T-cell (primary cell): ENCODE results near the gene SKA1. TPM values are rescaled to one million over a fixed set of nuclear protein-coding genes. Genes with fewer than 3 reads are reported as not detected.
"Not testable (repeated sequence)": the region's sequence is repeated elsewhere in the genome, so short reads cannot be mapped to it uniquely, and the experiment has no call there.

Source experiments
- ATAC-seq, 4 experiments: fragments of 200-7000 bp in 3 of 4; fragments of 150-1000 bp in 1 of 4; cut with Tn5 transposase; replicated peaks in 1 of 4; 1 replicate in 3 of 4; 2 replicates in 1 of 4; pipeline ENCODE4 v1.10.0; 2021; ENCODE audit warnings: moderate library complexity in 3 of 4, mild to moderate bottlenecking in 2 of 4, moderate number of reproducible peaks in 1 of 4
- CTCF ChIA-PET, 2 donors: fragments of 300-600 bp; sonication (Branson Sonifier 250); formaldehyde crosslinking; loops; one replicate each; lab custom pipeline; 2022; ENCODE audit warnings: antibody characterized with exemption in 2 of 2; lab: Charles Lee
- POLR2A ChIA-PET, 2 donors: fragments of 300-600 bp; sonication (Branson Sonifier 250); formaldehyde crosslinking; loops; one replicate each; lab custom pipeline; 2022; ENCODE audit warnings: antibody characterized with exemption in 2 of 2; lab: Charles Lee
- DNase-seq, 35 experiments: peaks; one replicate each; pipeline versions ENCODE4 v3.0.0 to v3.0.0-alpha.2; 2013 to 2023
- H3K27ac ChIP-seq: one replicate; pipeline ENCODE4 v1.5.1; 2013; ENCODE audit warnings: low read length
- H3K27me3 ChIP-seq, 2 experiments: replicated peaks in 1 of 2; 1 replicate in 1 of 2; 2 replicates in 1 of 2; pipeline versions ENCODE4 v1.6.1 to v1.7.0; 2013; ENCODE audit warnings: low read length in 1 of 2, mixed read lengths in 1 of 2; ENCODE audit not compliant: control insufficient read depth in 2 of 2, insufficient read depth in 2 of 2; ENCODE audit errors: extremely low read depth in 1 of 2
- H3K36me3 ChIP-seq, 2 donors: 1 replicate in 1 of 2; 2 replicates in 1 of 2; pipeline versions ENCODE4 v1.6.1 to v1.7.0; 2013; ENCODE audit warnings: low read length in 1 of 2; ENCODE audit not compliant: control insufficient read depth in 2 of 2, insufficient read depth in 1 of 2; ENCODE audit errors: extremely low read depth in 1 of 2
- H3K4me1 ChIP-seq, 2 experiments: 1 replicate in 1 of 2; 2 replicates in 1 of 2; pipeline versions ENCODE4 v1.6.1 to v1.7.0; 2013; ENCODE audit warnings: low read length in 2 of 2, mixed read lengths in 1 of 2; ENCODE audit not compliant: insufficient read depth in 2 of 2, control insufficient read depth in 1 of 2; ENCODE audit errors: extremely low read depth in 1 of 2
- H3K4me3 ChIP-seq, 2 donors: 1 replicate in 1 of 2; 2 replicates in 1 of 2; pipeline versions ENCODE4 v1.5.1 to v1.7.0; 2013; ENCODE audit warnings: mild to moderate bottlenecking in 2 of 2, low read length in 1 of 2, moderate library complexity in 1 of 2; ENCODE audit not compliant: control insufficient read depth in 1 of 2; ENCODE audit errors: extremely low read depth in 1 of 2
- H3K9me3 ChIP-seq: 2 replicates; pipeline ENCODE4 v1.7.0; 2013
- H3K27ac Mint-ChIP-seq, 2 donors: one replicate each; pipeline ENCODE4 v1.8.0; 2020 to 2021; ENCODE audit warnings: mild to moderate bottlenecking in 2 of 2, mixed read lengths in 2 of 2
- H3K27me3 Mint-ChIP-seq, 2 donors: one replicate each; pipeline ENCODE4 v1.8.0; 2021 to 2022; ENCODE audit warnings: mixed read lengths in 2 of 2
- H3K36me3 Mint-ChIP-seq: one replicate; pipeline ENCODE4 v1.8.0; 2021; ENCODE audit warnings: mixed read lengths
- H3K4me1 Mint-ChIP-seq, 3 donors: one replicate each; pipeline ENCODE4 v1.8.0; 2020 to 2022; ENCODE audit warnings: mixed read lengths in 3 of 3, mild to moderate bottlenecking in 1 of 3
- H3K4me3 Mint-ChIP-seq, 3 donors: one replicate each; pipeline ENCODE4 v1.8.0; 2020 to 2022; ENCODE audit warnings: mild to moderate bottlenecking in 3 of 3, mixed read lengths in 3 of 3, moderate library complexity in 3 of 3
- H3K9me3 Mint-ChIP-seq, 3 donors: one replicate each; pipeline ENCODE4 v1.8.0; 2020 to 2022; ENCODE audit warnings: mixed read lengths in 3 of 3
- WGBS: methylation state at CpG from one replicate; pipeline ENCODE4 v1.1.5; 2013; ENCODE audit warnings: missing lambda C conversion rate; ENCODE audit not compliant: insufficient coverage; 5-methylcytosine and 5-hydroxymethylcytosine counted together
- total RNA-seq, 35 experiments: library from RNA in 6 of 35; stranded (reverse) in 6 of 35; fragments of 120-200 nt in 1 of 35; gene quantifications; one replicate each; pipeline versions ENCODE4 v1.2.1 to v1.2.4 and lab custom pipeline; 2013 to 2026

SKA1 gene
- total RNA-seq, 5 donors from 2014 or later (not counting 1 experiment from before 2014, with no cell fraction given), result 0.39 to 1.5 (median 0.70) TPM

DNA sequence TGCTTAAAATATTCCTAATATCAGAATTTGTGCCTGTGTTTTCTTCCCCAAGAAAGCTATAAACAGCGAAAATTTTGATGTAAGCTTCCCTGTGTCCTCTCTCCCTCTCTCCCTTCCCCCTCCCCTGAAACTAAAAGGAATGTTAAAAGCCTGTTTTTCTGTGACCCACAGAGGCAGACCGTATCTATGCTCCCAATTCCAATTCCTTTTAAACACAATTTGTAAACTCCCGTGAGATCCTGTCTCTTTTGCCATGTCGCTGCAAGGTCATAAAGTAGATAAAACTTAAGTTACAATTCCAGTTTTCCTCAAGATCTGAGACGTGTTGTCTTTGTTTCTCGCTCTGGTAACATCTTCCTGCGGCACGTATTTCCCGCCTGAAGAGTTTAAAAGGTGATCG is 23.3 kb downstream of the SKA1 start:
- peaks cover 12 to 30% of the 10 kb centered on the region in 2 experiments for H3K27me3 ChIP-seq
- no peak for DNase-seq
- POLR2A ChIA-PET, result no interaction called here
- CTCF ChIA-PET, result no interaction called here
- WGBS, result 56% methylated on average over 4 of the region's 10 CpGs
- Mint-ChIP-seq H3K4me1 (peaks cover 3 to 11% (median 6%) of the 10 kb centered on the region in 3 donors), H3K27me3 (peaks cover 37 to 40% of the 10 kb centered on the region in 2 donors), H3K27ac (no peak overlapping the region), H3K9me3 (no peaks in the 10 kb centered on the region), H3K36me3 (no peaks in the 10 kb centered on the region), H3K4me3 (no peak overlapping the region)
- H3K4me3 ChIP-seq, result no peak overlapping the region
- no peak for ATAC-seq
- no peaks in the 10 kb centered on the region for H3K36me3 ChIP-seq
- no peaks in the 10 kb centered on the region for H3K9me3 ChIP-seq
- H3K4me1 ChIP-seq, result no peaks in the 10 kb centered on the region
- H3K27ac ChIP-seq, result no peak overlapping the region

DNA sequence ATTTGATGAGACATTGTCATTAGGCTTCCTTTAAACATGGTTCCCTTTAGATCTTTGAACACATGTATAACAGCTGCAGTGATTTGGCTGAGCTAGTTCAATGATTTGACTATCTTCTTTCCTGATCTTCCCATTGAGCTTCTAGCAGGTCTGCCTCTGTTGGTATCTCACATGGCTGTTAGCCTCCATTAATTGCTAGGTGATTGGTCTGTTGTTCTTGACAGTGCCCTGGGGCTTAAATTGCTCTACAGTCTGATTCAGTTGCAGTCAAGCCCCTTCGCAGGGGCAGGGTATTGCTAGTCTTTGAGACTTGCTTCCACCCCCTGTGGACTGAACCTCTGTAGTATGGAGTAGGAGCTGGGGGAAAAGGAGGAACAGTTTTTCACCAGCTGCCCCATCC is 24.1 kb downstream of the SKA1 start:
- Histone ChIP-seq H3K4me3 (no peak overlapping the region), H3K4me1 (no peaks in the 10 kb centered on the region), H3K27ac (no peak overlapping the region), H3K36me3 (no peaks in the 10 kb centered on the region), H3K9me3 (no peaks in the 10 kb centered on the region), H3K27me3 (peaks cover 16 to 39% of the 10 kb centered on the region in 2 experiments)
- no peaks in the 10 kb centered on the region for H3K9me3 Mint-ChIP-seq
- peaks cover 3 to 11% (median 6%) of the 10 kb centered on the region in 3 donors for H3K4me1 Mint-ChIP-seq
- ChIA-PET POLR2A (no interaction called here), CTCF (no interaction called here)
- H3K4me3 Mint-ChIP-seq, result no peak overlapping the region
- 100% methylated on average over 1 of the region's 1 CpG for WGBS
- H3K27ac Mint-ChIP-seq, result no peak overlapping the region
- DNase-seq, result no peak
- H3K27me3 Mint-ChIP-seq, result peaks cover 42 to 48% of the 10 kb centered on the region in 2 donors
- no peaks in the 10 kb centered on the region for H3K36me3 Mint-ChIP-seq
- ATAC-seq, result no peak

DNA sequence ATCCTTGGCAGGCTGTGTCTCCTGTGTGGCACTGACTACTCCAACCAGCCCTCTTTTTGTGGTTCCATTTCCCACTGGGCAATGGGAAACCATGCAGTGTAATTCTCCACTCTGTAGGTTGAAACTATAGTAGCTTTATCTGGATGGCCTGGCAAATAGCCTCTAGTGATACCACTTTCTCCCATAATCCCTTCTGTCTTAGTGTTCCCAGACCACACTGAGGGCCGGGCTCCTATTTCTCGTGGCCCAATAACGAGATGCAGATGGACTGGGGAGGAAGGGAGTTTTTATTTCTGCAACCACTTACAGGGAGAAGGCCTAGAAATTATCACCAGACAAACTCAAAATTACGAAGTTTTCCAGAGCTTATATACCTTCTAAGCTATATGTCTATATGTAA is 24.7 kb downstream of the SKA1 start:
- Histone ChIP-seq H3K36me3 (no peaks in the 10 kb centered on the region), H3K4me3 (no peak overlapping the region), H3K27ac (no peak overlapping the region), H3K9me3 (no peaks in the 10 kb centered on the region), H3K4me1 (no peaks in the 10 kb centered on the region), H3K27me3 (peaks cover 16 to 42% of the 10 kb centered on the region in 2 experiments)
- ChIA-PET POLR2A (no interaction called here), CTCF (interaction anchor here in 1 of 2 donors (0.7 kb wide), 1 partner anchor 2000 kb away, joined by 3 read pairs; no protein-coding TSS in a partner anchor)
- Mint-ChIP-seq H3K36me3 (no peaks in the 10 kb centered on the region), H3K4me1 (peaks cover 3 to 11% (median 6%) of the 10 kb centered on the region in 3 donors), H3K4me3 (no peak overlapping the region), H3K9me3 (no peaks in the 10 kb centered on the region), H3K27ac (no peak overlapping the region), H3K27me3 (peaks cover 49 to 55% of the 10 kb centered on the region in 2 donors)
- WGBS, result no CpG with 5 or more reads among the region's 4 CpGs
- DNase-seq (no peak), ATAC-seq (no peak)

DNA sequence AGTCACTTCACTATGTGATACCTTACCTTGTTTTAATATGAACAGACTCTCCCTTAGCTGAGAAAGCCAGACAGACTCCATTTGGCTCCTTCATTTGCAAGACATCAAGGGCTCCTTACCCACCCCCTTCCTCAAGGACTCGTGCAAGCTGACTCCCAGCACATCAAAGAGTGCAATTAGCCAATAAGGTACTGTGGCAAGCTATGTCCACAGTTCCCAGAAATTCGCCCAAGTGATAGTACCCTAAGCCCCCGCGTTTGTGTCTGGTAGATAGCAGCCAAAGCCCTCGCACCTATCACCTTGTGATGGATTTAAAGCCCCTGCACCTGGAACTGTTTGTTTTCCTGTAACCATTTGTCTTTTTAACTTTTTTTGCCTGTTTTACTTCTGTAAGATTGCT is 25.6 kb downstream of the SKA1 start:
- H3K9me3 Mint-ChIP-seq, H3K4me1 ChIP-seq, POLR2A ChIA-PET, H3K27ac ChIP-seq, DNase-seq, H3K4me3 Mint-ChIP-seq, H3K9me3 ChIP-seq, CTCF ChIA-PET, H3K27ac Mint-ChIP-seq, H3K36me3 Mint-ChIP-seq, H3K36me3 ChIP-seq, H3K4me3 ChIP-seq, ATAC-seq: not testable (repeated sequence)
- peaks cover 18 to 45% of the 10 kb centered on the region in 2 experiments for H3K27me3 ChIP-seq
- WGBS, result 62% methylated on average over 5 of the region's 5 CpGs
- Mint-ChIP-seq H3K27me3 (peaks cover 57 to 63% of the 10 kb centered on the region in 2 donors), H3K4me1 (peaks cover 3 to 11% (median 6%) of the 10 kb centered on the region in 3 donors)

DNA sequence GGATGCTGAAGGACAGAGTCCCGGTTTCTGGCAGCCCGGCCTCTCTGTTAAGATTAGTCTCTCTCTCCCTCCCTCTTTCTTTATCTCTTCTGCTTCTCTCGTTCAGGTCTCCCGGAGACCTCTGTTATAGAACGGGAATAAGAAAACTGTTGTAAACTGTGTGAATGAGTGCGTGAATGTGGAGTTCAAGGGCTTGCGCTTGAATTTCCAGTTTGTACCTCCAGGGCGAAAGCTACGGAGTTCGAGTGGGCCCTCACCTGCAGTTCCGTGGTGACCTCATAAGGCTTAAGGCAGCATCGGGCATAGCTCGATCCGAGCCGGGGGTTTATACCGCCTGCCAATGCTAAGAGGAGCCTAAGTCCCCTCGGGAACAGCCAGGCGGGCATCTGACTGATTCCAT is 26.4 kb downstream of the SKA1 start:
- Mint-ChIP-seq H3K27ac (no peak overlapping the region), H3K4me3 (no peak overlapping the region), H3K27me3 (peaks cover 63 to 69% of the 10 kb centered on the region in 2 donors), H3K36me3 (no peaks in the 10 kb centered on the region), H3K4me1 (peaks cover 3 to 11% (median 6%) of the 10 kb centered on the region in 3 donors), H3K9me3 (no peaks in the 10 kb centered on the region)
- ChIA-PET CTCF (interaction anchor here in 1 of 2 donors (0.6 kb wide), 1 partner anchor 44 kb away, joined by 4 read pairs; no protein-coding TSS in a partner anchor), POLR2A (no interaction called here)
- Histone ChIP-seq H3K27ac (no peak overlapping the region), H3K27me3 (peaks cover 18 to 54% of the 10 kb centered on the region in 2 experiments), H3K9me3 (no peaks in the 10 kb centered on the region), H3K4me3 (no peak overlapping the region), H3K4me1 (no peaks in the 10 kb centered on the region), H3K36me3 (no peaks in the 10 kb centered on the region)
- ATAC-seq, result no peak
- DNase-seq, result no peak
- 58% methylated on average over 12 of the region's 18 CpGs for WGBS

DNA sequence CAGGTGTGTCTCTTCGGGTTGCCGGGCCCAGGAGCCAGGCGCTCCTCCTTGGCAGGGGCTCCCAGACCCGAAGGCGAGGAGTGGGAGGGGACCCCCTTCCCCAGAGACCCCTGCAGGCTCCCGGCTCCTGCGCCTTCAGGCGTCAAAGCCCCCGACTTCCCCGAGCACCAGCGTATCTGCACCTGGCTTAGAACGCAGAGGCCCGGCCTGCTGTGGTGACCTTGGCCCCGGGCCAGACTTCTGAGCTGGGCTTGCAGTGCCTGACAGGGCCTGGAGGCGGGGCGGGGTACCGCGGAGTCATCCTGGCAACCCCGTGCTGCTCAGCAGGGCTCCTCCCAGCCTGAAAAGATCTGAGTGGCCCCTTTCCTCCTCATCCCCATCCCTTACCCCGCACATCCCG is 27.0 kb downstream of the SKA1 start:
- Histone ChIP-seq H3K27me3 (peaks cover 18 to 55% of the 10 kb centered on the region in 2 experiments), H3K27ac (no peak overlapping the region), H3K36me3 (no peaks in the 10 kb centered on the region), H3K9me3 (no peaks in the 10 kb centered on the region), H3K4me3 (no peak overlapping the region), H3K4me1 (no peaks in the 10 kb centered on the region)
- DNase-seq (peak in 14 of 35 experiments; percentile 0 to 32 (median 6)), ATAC-seq (no peak)
- CTCF ChIA-PET, result no interaction called here
- H3K27ac Mint-ChIP-seq, result no peak overlapping the region
- POLR2A ChIA-PET, result no interaction called here
- H3K36me3 Mint-ChIP-seq, result no peaks in the 10 kb centered on the region
- no peak overlapping the region for H3K4me3 Mint-ChIP-seq
- H3K4me1 Mint-ChIP-seq, result peaks cover 3 to 11% (median 6%) of the 10 kb centered on the region in 3 donors
- no peaks in the 10 kb centered on the region for H3K9me3 Mint-ChIP-seq
- peaks cover 68 to 75% of the 10 kb centered on the region in 2 donors for H3K27me3 Mint-ChIP-seq
- 27% methylated on average over 21 of the region's 21 CpGs for WGBS
